Measurements from ENCODE around the gene KLHL3.

- no peak for TF ChIP-seq CTCF (conservative IDR thresholded peaks at IDR 0.05)
- no peak for TF ChIP-seq EZH2 (IDR thresholded peaks at IDR 0.05; ENCODE audit: low read depth)
Measured at GRCh38 chr5:137758121-137758520, 22.2 kb upstream of the KLHL3 start.

Measured in PC-9 (cell line).